Transverse colon (tissue), 4 donors: ENCODE results near the gene VPS13C.

Experiments
- CTCF ChIP-seq, 5 experiments: fragments of 200-600 bp in 3 of 5; fragments of 450-650 bp in 2 of 5; sonication (generic) in 3 of 5; IDR thresholded peaks; 1 replicate in 2 of 5; 2 replicates in 3 of 5; pipeline ENCODE4 v1.5.1; 2016 to 2017; ENCODE audit warnings: antibody characterized with exemption in 5 of 5, inconsistent platforms in 3 of 5, mild to moderate bottlenecking in 2 of 5, moderate library complexity in 1 of 5
- EP300 ChIP-seq: sonication (generic); formaldehyde crosslinking; IDR thresholded peaks from one replicate; pipeline ENCODE4 v1.6.1; 2017; ENCODE audit warnings: antibody characterized with exemption, low read depth
- POLR2A ChIP-seq: fragments of 450-650 bp; IDR thresholded peaks from one replicate; pipeline ENCODE4 v1.6.1; 2016; ENCODE audit warnings: antibody characterized with exemption, mild to moderate bottlenecking, moderate library complexity
- POLR2AphosphoS5 ChIP-seq, 3 donors: sonication (generic); formaldehyde crosslinking; IDR thresholded peaks; one replicate each; pipeline ENCODE4 v1.6.1; 2016; ENCODE audit warnings: antibody characterized with exemption in 3 of 3

- TF ChIP-seq CTCF (IDR thresholded peaks at IDR 0.05), result no peak
- TF ChIP-seq POLR2A, result no peak
- no peak for TF ChIP-seq EP300
- no peak for TF ChIP-seq POLR2AphosphoS5 (IDR thresholded peaks at IDR 0.05)
Observed at GRCh38 chr15:62088353-62088693, 28.1 kb upstream of the VPS13C start.
